Stimulated activated CD8-positive, alpha-beta memory T cell treated with anti-CD3 and anti-CD28 coated beads, Interleukin-4, amount 100 ng/mL, for 1 hour (primary cell): ENCODE measurements around the gene DYRK1B.
A peak's percentile ranks its signal among the peaks of the same experiment; 100 is the strongest.
"Not testable (repeated sequence)": the region's sequence is repeated elsewhere in the genome, so short reads cannot be mapped to it uniquely, and the experiment has no call there.

Experiments
- DNase-seq, 2 donors: peaks; one replicate each; pipeline ENCODE4 v3.0.0-alpha.2; 2020; ENCODE audit warnings: low read depth in 2 of 2, low spot score in 1 of 2

The DYRK1B gene

DNA sequence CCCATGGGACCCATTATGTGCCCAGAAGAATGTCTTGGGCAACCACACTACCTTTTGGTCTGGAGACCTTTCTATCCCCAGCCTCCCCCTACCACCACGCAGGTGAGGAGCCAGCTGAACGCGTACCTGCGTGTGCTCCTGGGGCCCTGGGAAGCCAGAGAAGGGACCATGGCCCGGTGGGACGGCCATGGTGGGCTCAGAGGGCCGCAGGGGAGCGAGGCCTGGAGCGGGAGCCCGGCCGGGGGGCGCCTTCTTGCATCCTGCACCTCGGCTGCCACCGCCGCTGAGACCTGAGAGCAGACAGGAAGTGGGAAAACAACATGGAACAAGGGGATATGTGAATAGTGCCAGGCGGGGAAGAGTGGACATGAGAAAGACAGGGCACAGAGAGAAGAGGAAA is 2.3 kb downstream of the DYRK1B start:
- DNase-seq, result no peak

DNA sequence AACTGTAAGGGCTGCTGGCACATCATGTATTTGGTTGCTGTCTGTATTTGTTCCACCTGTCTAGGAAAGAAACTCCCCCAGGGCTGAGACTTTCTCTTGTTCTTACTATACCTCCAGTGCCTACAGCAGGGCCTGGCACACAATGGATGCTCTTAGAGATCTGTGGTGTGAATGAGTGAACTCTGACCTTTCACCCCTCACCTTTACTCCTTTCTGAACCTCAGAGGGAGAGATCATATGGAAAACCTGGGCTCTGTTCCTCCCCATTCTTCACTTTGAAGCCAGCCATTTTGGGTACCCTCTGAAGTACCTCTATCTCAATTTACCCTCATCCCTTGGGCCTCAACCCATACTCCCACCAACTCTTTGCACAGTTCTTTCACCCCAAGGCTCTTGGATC is 3.1 kb downstream of the DYRK1B start:
- no peak for DNase-seq

DNA sequence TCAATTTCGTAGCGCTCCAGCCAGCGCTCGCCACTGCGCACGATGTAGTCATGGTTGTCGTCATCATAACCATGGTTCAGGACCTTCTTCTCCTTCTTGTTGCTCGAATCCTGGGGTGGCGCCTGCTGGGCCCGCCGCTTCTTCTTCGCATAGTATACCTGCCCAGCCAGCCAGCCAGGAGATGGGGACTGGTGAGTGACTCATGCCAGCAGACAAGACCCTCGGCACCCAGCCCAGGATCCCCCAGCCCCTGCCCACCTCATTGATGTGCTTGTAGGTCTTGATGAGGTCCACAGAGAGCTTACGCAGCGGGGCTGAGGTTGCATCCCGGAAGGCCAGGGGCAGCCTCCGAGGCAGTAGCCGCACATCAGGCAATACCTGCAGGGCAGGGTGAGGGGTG is 3.6 kb downstream of the DYRK1B start:
- DNase-seq, result no peak

DNA sequence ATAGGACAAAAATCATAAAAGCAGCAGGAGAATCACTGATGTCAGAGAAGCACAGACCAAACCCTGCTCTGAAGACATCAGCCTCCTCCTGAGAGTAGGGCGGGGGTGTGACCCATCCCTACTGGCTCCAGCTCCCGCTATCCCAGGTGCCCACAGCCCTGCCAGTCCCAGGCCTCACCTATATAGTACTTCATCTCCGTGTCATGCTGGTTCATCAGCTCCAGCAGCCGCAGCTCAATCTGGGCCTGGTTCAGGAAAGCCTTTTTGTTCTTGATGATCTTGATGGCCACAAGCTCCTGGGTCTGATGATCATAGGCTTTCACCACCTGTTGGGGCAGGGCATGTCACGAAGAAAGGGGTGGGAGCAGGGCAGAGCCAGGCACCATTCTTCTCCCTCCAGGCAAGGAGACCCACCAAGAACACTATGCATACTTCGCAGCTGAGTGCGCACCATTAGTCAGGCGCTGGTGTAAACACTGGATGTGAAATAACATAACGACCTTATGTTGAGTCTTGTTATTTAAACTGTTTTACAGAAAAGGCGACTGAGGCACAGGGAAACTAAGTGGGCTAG is 4.2 kb downstream of the DYRK1B start:
- DNase-seq, result no peak

DNA sequence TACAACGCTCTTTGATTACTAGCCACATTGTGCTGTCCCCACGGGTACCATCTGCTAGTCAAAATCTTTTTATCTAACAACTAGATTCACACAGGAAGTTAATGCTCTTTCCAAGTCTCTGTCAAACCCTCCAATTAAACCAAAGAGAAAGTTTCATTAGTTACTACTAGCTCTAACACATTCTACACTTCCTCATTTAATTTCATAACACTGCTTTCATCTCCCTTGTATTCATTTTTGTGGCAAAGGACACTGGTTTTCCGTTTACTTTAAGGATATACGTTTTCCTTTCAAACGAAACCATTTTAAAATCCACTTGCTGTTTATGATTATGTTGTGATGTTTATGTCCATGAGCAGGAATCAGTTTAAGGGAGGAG is 5.3 kb downstream of the DYRK1B start:
- no peak for DNase-seq

DNA sequence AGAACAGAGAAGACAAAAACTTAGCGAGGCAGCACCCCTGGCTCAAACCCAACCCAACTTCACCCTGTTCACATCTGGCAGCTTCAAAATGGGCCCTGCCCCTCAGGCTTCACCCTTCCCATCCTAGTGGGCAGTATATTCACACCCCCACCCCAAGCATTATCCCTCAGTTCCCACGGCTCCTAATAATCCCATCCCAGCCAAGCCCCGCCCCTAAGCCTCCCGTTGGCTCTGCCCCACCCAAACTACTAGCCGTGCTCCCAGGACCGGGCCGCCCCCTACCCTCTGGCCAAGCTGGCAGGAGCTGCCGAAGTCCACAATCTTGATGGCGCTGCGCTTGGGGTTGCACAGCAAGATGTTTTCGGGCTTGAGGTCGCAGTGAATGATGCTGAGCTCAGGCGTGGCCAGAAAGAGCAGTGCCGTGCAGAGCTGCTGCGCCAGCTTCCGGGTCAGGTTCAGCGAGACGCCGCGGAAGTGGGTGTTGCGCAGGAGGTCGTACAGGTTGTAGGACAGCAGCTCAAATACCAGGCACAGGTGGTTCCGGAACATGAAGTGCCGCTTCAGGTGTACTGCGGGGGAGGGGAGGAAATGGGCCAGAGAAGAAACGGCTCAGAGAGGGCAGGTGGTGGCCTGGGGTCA is 5.8 kb downstream of the DYRK1B start:
- no peak for DNase-seq

DNA sequence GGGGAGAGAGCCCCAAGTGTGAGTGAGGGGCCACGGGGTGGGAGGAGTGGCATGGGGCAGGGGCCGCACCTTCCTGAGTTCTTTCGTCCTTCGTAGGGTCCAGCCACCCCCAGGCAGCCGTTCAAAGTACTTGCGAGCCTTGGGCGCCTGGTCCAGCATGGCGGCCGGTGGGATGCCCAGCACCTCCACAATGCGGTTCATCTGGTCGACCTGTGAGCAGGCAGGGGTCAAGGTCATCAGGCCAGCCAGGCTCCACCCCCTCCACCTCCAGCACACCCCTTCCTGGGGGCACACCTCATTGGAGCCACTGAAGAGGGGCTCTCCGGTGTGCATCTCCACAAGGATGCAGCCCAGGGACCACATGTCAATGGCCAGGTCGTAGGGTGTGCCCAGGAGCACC is 6.7 kb downstream of the DYRK1B start:
- DNase-seq, result no peak

DNA sequence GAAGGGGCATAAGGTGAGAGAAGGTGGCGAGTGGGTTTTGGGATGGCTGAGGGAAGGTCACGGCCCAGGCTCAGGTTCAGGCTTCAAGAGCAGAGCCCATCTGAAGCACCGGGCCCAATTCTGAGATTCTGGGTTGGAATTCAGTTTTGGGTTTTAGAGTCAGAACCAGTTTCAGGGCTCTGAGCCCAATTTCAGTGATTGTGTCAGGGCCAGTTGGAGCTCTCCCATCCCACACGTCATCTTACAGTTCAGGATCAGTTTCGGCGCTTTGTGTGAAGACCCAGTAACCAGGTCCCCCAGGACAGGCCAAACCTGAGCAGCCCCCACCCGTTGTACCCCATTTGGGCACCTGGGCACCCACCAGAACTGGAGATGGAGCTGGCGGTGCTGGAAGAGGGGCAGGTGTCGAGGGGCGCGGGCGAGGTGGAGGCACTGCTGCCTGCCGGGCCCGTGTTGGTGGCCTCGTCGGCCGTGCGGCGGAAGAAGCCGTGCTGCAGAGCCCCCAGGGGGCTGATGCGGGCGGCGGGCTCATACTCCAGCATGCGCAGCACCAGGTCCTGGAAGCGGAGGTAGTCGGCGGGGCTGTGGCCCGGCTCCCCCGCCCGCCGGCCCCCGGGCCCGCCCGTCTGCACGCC is 7.5 kb downstream of the DYRK1B start:
- DNase-seq, result no peak

DNA sequence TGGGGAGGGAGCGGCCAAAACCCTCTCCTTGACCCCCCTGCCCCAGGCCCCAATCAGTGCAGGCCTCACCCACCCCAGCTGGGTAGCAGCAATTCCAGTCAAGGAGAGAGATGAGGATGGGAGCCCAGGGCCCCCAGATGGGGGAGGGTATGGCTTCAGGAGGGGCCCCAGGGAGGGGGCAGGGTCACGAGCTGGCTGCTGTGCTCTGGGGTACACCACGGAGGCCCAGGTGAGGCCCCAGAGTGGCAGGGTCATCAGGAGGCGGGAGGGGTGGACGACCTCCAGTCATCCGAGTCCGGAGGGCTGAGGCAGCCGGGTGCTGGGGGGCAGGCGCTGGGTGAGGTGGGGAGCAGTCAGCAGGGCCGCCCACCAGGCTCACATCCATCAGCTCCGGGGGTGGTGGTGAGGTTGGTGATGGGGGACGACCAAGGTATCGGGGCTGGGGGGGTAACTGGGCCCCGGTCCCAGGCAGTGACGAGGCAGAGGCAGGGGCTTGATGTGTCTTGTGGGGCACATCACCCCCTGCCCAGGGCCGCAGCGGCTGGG is 8.4 kb downstream of the DYRK1B start:
- DNase-seq, result no peak

DNA sequence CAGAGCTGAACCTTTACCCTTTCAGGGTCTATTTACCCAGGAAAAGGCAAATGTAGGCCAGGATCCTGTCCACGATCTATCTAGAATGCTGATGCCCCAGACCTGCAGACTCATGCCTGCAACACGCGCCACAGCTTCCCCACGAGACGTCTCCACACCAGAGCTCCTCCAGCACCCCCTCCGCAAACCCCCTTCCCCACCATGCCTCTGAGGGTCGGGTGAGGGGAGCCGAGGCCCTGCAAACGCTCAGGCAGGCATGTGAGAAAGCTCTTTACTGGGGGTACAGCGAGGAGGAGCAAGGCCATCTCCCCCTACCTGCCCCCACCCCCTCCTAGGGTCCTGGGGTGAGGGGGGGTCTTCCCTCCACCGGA is 8.9 kb downstream of the DYRK1B start:
- no peak for DNase-seq

DNA sequence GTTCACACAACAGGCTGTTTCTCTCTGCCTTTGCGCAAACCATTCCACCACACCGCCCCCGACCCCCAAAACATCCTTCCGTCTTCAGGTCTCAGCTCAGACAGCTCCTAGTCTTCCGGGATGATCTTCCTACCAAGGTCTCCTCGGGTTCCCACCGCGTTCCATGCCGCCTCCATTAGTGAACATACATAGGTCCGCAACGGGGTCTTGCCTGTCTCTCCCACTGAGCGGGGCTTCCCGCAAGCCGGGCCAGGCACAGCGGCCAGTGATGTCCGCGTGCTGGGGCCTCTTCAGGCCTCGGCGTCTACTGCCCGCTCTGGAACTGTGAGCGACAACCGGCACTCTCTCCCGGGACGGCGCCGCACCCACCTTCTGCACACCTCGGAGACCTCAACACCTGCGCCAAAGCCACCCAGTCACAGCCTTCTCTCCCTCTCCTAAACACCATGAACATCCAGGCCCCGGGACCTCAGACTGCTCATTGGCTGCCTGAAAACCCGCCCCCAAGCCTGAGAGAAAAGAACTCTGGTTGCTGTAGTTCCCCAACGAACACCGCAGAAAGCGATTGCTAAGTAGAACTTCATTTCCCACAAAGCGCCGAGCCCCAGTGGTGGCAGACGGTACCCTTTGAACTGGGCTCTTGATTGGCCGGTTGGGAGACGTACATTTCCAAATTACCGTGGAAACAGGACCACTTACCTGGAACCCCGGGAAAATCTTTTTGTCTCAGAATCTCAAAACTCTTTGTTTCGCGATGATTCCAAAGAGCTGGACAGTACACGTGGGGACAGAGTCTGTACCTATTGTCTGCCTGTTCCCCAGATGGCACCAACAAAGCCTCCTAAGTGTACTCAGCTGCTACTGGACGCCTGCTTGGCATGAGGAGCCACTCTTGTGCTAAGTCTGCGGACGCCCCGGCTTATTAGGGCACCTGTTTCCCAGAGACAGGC is 9.5 kb downstream of the DYRK1B start:
- DNase-seq, result peak; percentile 66 to 72

DNA sequence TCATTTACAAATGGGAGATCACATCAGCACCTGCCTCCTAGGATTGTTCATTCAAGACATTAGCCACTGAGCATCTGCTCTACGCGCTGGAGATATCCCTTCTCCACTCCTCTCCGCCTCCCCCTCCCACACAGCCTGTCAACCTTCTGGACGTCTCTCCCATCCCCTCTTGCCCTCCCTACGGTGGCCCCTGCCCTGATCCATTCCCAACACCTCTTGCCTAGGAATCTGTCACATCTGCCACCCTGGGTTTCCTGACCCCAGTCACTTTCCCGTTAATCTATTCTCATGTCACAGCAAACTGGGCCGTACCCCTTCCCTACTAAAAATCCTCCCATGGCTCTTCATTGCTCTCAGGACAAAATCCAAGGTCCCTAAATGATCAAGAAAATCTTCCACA is 10.3 kb downstream of the DYRK1B start:
- DNase-seq, result no peak

DNA sequence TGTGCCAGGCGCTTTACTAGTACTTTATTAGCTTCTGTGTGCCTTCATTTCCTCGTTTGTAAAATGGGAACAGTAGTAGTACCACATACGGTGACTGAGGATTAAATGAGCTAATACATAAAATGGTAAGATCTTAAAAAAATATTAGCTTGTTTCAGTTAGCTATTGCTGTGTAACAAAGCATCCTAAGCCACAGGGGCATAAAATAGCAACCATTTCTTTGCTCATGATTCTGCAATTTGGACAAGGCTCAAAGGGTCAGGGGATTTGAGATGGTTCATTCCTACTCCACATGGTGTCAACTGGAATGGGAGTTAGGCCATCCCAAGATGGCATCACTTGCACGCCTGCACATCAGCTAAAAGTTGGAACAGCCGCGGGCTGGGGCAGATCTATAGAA is 13.3 kb downstream of the DYRK1B start:
- DNase-seq, result no peak

DNA sequence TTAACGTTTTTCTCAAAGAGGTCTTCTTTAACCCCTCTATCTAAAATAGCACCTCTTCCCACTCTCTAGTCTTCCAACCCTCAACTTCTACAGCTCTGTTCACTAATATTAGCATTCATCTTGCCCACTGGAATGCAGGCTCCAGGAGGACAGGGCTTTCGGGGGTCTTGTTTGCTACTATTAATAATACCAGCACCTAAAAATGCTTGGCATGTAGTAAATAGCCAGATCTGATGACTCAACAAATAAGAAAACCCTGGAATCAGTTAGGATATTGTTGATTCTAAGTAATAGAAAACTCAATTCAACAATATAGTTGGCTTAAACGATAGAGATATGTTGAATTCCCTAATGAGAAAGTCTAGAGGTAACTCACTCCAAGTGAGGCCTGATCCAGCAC is 14.2 kb downstream of the DYRK1B start:
- no peak for DNase-seq

DNA sequence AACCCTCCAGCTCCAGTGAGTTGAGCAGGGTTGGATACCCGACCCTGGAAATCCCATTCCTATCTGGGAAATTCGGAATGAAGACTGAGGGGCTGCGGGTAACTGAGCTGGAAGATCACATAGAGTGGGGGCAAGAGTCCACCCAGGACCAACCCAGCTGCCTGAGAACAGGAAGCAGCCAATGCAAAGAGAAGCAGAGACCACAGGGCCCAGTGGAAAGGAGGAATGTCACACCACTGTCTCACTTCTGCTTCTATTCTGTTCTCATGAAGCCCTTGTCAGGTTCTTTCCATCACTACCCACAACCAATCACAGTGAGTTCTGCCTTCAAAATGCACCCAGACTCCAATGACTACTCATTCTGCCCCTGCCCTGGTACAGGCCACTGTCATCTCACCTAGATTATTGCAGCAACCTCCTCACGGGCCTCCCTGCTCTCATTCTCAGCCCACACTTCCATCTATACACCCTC is 15.3 kb downstream of the DYRK1B start:
- DNase-seq, result no peak

DNA sequence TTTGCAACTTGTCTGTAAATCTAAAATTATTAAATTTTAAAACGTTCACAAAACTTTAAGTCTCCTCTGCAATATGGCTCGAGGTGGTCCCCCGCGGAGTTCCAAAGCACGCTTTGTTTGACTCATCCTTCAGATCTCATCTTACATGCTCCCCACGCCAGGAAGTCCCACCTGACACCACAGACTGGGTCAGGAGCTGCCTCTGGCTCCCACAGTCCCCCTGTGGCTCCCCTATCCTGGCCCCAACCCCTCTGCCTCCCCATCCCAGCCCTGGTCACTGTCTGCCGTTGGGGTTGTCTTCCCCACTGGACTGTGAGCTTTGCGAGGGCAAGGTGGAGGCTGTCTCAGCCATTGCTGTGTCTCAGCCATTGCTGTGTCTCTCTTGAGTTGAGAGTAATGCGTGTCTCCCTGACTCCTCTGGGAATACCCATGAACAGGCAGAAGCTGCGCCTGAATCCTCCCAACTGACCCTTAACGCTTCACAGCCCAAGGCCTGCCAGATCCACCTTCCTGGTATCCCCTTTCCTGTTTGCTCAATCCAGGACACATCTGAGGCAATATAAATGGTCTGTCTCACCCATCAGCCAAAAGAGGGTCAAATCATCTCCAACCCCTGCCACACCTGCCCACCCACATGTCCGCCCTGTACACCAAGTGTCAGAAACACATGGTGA is 15.9 kb downstream of the DYRK1B start:
- no peak for DNase-seq

DNA sequence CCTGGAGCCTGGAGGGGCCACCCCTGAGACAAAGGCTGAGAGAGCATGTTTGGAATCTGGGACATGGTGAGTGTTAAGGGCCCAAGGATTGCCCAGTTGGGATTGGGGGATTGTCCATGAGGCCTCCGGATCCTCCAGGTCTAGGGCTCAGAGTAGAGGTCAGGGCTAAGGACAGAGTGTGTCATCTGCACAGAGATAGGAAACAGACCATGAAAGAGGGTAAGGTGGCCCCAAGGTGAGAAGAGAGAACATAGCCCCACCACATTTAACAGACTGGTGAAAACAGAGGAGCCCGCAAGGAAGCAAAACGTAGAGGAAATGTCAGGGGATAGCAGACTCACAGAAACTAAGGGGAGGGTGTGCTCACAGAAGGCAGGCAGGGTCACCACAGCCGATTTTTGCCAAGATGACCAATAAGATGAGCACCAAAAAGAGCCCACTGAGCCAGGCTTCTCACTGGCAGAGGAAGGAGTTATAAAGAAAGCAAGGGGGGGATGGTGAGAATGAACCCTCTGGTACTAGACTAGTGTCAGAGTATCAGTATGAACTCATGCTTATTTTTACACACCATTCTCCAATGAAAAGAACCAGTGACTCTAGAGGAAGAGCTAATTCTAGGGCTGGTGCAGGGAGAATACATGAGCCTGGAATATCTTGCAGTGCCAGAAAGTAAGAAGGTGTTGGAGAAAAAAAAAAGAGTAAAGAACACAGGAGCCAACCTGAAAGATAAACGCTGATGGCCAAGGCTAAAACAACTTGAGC is 17.5 kb downstream of the DYRK1B start:
- DNase-seq, result no peak

DNA sequence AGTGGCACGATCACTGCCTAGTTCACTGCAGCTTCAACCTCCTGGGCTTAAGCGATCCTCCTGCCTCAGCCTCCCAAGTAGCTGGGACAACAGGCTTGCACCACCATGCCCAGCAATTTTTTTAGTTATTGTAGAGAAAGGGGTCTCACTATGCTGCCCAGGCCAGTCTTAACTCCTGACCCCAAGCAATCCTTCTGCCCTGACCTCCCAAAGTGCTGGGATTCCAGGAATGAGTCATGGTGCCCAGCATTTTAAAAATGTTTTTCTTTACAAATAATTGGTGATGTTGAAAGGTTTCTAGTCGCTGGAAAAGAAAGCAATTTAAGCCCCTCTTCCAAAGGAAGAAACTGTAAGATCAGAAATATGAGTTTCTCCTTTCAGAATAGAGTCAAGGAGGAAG is 19.4 kb downstream of the DYRK1B start:
- no peak for DNase-seq

DNA sequence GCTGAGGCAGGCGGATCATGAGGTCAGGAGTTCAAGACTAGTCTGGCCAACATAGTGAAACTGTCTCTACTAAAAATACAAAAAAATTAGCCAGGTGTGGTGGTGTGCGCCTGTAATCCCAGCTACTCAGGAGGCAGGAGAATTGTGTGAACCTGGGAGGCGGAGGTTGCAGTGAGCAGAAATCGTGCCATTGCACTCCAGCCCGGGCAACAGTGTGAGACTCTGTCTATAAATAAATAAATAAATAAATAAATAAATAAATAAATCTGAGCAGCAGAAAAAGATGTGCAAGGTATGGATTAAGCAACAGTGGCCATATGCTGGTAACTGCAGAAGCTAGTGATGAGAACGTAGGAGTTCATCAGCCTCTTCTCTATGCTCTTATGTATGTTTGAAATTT is 19.9 kb downstream of the DYRK1B start:
- DNase-seq, result not testable (repeated sequence)

DNA sequence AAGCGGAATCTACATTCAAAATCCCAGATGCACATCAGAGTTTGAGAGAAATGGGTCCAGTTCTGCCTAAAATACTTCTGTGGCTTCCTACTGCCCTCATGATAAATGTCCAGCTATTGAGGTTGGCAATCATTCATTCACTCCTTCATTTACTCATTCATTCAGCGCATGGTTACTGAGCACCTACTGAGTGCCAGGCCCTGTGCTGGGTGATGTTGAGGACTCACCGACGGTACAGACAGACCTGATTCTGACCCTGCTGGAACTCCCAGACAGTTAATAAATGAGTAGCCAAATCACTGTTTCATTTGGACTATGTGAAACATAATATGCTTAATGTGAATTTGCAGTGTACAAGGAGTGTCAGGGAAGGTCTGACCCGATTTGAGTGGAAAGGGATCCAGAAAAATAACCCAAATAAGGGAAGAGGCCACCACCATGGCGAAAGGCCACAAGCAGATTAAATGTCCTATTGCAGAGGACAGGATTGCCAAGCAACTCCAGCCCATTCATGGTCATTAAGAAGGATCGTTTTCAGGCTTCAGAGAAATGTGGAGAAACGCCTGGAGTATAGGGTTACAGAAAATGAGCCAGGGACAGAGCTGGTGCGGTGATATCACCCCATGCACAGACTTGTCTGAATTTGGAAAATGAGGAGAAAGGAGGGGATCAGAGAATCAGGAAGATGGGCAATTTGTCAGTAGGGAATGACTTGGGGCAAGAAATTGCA is 20.5 kb downstream of the DYRK1B start:
- DNase-seq, result no peak
